Astrocyte of the cerebellum (primary cell): ENCODE results near the gene RARRES2.
"Not testable (repeated sequence)": the region's sequence is repeated elsewhere in the genome, so short reads cannot be mapped to it uniquely, and the experiment has no call there.

ENCODE experiments used
- DNase-seq: peaks from one replicate; pipeline ENCODE4 v3.0.0-alpha.2; 2011; ENCODE audit warnings: low read depth
- H3K4me3 ChIP-seq: 2 replicates; pipeline ENCODE4 v1.5.1; 2011; ENCODE audit warnings: mild to moderate bottlenecking, low read depth, low read length, moderate library complexity
- in situ Hi-C: cut with HindIII; loops from 2 replicates; pipeline ENCODE4 v1.10.0; 2017; ENCODE audit warnings: low sequenced_read_pairs
- TF ChIP-seq, protein P1 (sequence below): IDR thresholded peaks from 2 replicates; pipeline ENCODE4 v1.5.1; 2012; ENCODE audit warnings: low read length, low read depth, moderate library complexity, mild to moderate bottlenecking; ENCODE audit errors: missing control alignments

RARRES2 gene

GRCh38 chr7:150307129-150307528 is 34.3 kb downstream of the RARRES2 start:
- DNase-seq, result no peak
- TF ChIP-seq, protein P1, sequence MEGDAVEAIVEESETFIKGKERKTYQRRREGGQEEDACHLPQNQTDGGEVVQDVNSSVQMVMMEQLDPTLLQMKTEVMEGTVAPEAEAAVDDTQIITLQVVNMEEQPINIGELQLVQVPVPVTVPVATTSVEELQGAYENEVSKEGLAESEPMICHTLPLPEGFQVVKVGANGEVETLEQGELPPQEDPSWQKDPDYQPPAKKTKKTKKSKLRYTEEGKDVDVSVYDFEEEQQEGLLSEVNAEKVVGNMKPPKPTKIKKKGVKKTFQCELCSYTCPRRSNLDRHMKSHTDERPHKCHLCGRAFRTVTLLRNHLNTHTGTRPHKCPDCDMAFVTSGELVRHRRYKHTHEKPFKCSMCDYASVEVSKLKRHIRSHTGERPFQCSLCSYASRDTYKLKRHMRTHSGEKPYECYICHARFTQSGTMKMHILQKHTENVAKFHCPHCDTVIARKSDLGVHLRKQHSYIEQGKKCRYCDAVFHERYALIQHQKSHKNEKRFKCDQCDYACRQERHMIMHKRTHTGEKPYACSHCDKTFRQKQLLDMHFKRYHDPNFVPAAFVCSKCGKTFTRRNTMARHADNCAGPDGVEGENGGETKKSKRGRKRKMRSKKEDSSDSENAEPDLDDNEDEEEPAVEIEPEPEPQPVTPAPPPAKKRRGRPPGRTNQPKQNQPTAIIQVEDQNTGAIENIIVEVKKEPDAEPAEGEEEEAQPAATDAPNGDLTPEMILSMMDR, result no peak
- H3K4me3 ChIP-seq, result no peak overlapping the region
- in situ Hi-C loops, result no loop called here

- H3K4me3 ChIP-seq, in situ Hi-C loops, DNase-seq: not testable (repeated sequence)
Observed at GRCh38 chr7:150306377-150306776, 35.1 kb downstream of the RARRES2 start.

DNA sequence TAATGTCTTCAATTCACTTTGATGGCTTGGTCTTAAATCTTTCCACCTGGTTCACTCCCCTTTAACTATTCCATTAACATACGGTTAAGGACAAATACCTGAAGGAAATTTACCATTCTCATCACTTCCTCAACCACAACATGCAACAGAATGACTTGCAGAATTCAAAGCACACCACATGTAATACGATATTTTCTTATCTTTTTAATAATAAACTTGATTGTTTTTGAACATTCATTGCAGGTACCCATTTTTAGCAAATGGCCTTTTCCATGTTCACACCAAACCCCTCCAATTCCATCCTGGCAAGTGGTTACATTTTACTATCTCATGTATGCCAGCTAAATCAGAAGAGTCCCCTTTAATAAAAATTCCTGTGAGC is 35.5 kb downstream of the RARRES2 start:
- in situ Hi-C loops, H3K4me3 ChIP-seq, DNase-seq: not testable (repeated sequence)

GRCh38 chr7:150305259-150305902 is 36.0 kb downstream of the RARRES2 start:
- DNase-seq, in situ Hi-C loops, H3K4me3 ChIP-seq: not testable (repeated sequence)

- H3K4me3 ChIP-seq, in situ Hi-C loops, DNase-seq: not testable (repeated sequence)
Observed at GRCh38 chr7:150304499-150305258, 36.8 kb downstream of the RARRES2 start.

DNA sequence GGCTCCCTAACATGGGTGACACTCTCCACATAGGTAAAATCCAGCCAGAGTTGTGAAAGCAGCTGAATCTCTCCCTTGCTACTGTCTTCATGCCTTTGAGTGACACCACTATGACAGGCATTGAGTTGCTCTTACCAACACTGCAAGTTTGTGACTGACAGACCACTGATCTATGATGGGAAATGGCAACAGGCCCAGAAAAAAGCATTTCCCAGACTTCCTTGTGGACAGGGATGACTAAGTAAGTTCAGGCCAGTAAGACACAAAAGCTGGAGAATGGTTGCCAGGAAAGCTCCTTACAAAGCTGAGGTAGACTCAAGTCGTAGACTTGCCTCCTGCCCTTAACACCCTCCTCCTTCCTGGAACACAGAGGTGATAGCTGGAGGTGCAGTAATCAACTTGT is 38.5 kb downstream of the RARRES2 start:
- H3K4me3 ChIP-seq, in situ Hi-C loops, DNase-seq: not testable (repeated sequence)

- in situ Hi-C loops, H3K4me3 ChIP-seq, DNase-seq: not testable (repeated sequence)
Observed at GRCh38 chr7:150297978-150298377, 43.5 kb downstream of the RARRES2 start.

- DNase-seq, H3K4me3 ChIP-seq, in situ Hi-C loops: not testable (repeated sequence)
Observed at GRCh38 chr7:150296802-150297201, 44.6 kb downstream of the RARRES2 start.

GRCh38 chr7:150295614-150296013 is 45.8 kb downstream of the RARRES2 start:
- H3K4me3 ChIP-seq, in situ Hi-C loops, DNase-seq: not testable (repeated sequence)

GRCh38 chr7:150295027-150295426 is 46.4 kb downstream of the RARRES2 start:
- H3K4me3 ChIP-seq, DNase-seq, in situ Hi-C loops: not testable (repeated sequence)

DNA sequence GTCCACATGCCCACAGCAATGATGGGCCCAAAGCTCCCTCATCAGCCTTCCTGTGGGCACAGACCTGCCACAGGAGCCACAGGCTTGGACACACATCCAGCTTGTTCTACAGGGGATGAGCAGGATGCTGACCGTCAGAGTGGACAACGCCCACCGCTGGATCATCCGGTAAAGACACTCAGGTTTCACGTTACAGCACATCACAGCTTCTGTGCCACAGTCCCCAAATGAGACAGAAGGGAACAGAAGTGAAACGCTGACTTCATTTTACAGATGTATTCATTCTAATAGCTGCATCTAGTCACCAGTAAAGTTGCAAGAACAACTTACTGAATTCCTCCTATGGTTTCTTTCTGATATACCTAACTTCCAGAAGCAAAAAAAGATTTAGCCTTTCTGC is 51.1 kb downstream of the RARRES2 start:
- H3K4me3 ChIP-seq, DNase-seq, in situ Hi-C loops: not testable (repeated sequence)

GRCh38 chr7:150288816-150289215 is 52.6 kb downstream of the RARRES2 start:
- DNase-seq, in situ Hi-C loops, H3K4me3 ChIP-seq: not testable (repeated sequence)
